GM18507 (cell line): ENCODE data around the gene FAAP20.

ENCODE experiments used
- DNase-seq: peaks from one replicate; pipeline ENCODE4 v3.0.0; 2011; ENCODE audit warnings: low read depth; ENCODE audit not compliant: insufficient read length; ENCODE audit errors: extremely low spot score
- FAIRE-seq: peaks from 2 replicates; lab custom pipeline; 2011; peaks lifted over from hg19 to GRCh38; lab: Jason Lieb, UNC

Gene FAAP20

GRCh38 chr1:2145946-2146835, 48.4 kb downstream of the FAAP20 start:
- FAIRE-seq (no peak), DNase-seq (no peak)

- FAIRE-seq (no peak), DNase-seq (no peak)
These were observed 50.0 kb downstream of the FAAP20 start for GRCh38 chr1:2144501-2145090.

- FAIRE-seq (no peak), DNase-seq (no peak)
These were observed 50.6 kb downstream of the FAAP20 start for GRCh38 chr1:2143814-2144500.

- no peak for FAIRE-seq
These were observed 53.5 kb downstream of the FAAP20 start for GRCh38 chr1:2141025-2141424.

More at GRCh38 chr1:2141025-2141424, 53.5 kb downstream of the FAAP20 start:
- DNase-seq = no peak
